NCI-H510A treated with DMSO at 0.1 percent for 48 hours (cell line): ENCODE measurements around the gene GRHL3.
A peak's percentile ranks its signal among the peaks of the same experiment; 100 is the strongest.

Experiments
- DNase-seq: peaks from one replicate; lab custom pipeline; 2025; lab: John Stamatoyannopoulos, UW

The GRHL3 gene

GRCh38 chr1:24343412-24344089, 24.4 kb downstream of the GRHL3 start:
- no peak for DNase-seq

- DNase-seq: no peak
Observed at GRCh38 chr1:24344090-24344742, 25.1 kb downstream of the GRHL3 start.

- DNase-seq: no peak
Observed at GRCh38 chr1:24345334-24345733, 26.2 kb downstream of the GRHL3 start.

- no peak for DNase-seq
Observed at GRCh38 chr1:24347159-24347934, 28.2 kb downstream of the GRHL3 start.

- DNase-seq: no peak
Observed at GRCh38 chr1:24348196-24348595, 29.0 kb downstream of the GRHL3 start.

GRCh38 chr1:24349891-24350290, 30.7 kb downstream of the GRHL3 start:
- DNase-seq: no peak

GRCh38 chr1:24351247-24351646, 32.1 kb downstream of the GRHL3 start:
- no peak for DNase-seq

- peak; percentile 52 for DNase-seq
Observed at GRCh38 chr1:24351918-24352627, 32.9 kb downstream of the GRHL3 start.

GRCh38 chr1:24353292-24353891, 34.2 kb downstream of the GRHL3 start:
- DNase-seq: no peak

- no peak for DNase-seq
Observed at GRCh38 chr1:24355466-24355865, 36.3 kb downstream of the GRHL3 start.

- DNase-seq: no peak
Observed at GRCh38 chr1:24357038-24357437, 37.9 kb downstream of the GRHL3 start.

- DNase-seq: no peak
Observed at GRCh38 chr1:24360681-24361080, 41.5 kb downstream of the GRHL3 start.

- no peak for DNase-seq
Observed at GRCh38 chr1:24361811-24362210, 42.7 kb downstream of the GRHL3 start.

- no peak for DNase-seq
Observed at GRCh38 chr1:24362396-24362795, 43.2 kb downstream of the GRHL3 start.

- DNase-seq: no peak
Observed at GRCh38 chr1:24362982-24363614, 43.9 kb downstream of the GRHL3 start.

- no peak for DNase-seq
Observed at GRCh38 chr1:24363994-24364393, 44.8 kb downstream of the GRHL3 start.

GRCh38 chr1:24364605-24364974, 45.4 kb downstream of the GRHL3 start:
- no peak for DNase-seq

GRCh38 chr1:24364975-24365678, 46.0 kb downstream of the GRHL3 start:
- DNase-seq: no peak

GRCh38 chr1:24366707-24367106, 47.5 kb downstream of the GRHL3 start:
- DNase-seq: no peak

GRCh38 chr1:24369199-24369598, 50.0 kb downstream of the GRHL3 start:
- DNase-seq: no peak

GRCh38 chr1:24369801-24370200, 50.6 kb downstream of the GRHL3 start:
- no peak for DNase-seq
